SK-N-SH (cell line): ENCODE results near the gene SLC15A1.

Source experiments
- CHD2 ChIP-seq: fragments of 150-350 bp; IDR thresholded peaks from 2 replicates; pipeline ENCODE4 v1.6.1; 2018; ENCODE audit warnings: low read length; ENCODE audit not compliant: partially characterized antibody
- EP300 ChIP-seq, 2 experiments: IDR thresholded peaks; 2 replicates each; pipeline versions ENCODE4 v1.4.0 to v1.6.1; 2012; ENCODE audit warnings: borderline replicate concordance in 1 of 2, low read depth in 1 of 2, low read length in 1 of 2
- FOXJ3 ChIP-seq: sonication (generic); formaldehyde crosslinking; IDR thresholded peaks from 2 replicates; pipeline ENCODE4 v1.5.1; 2020; ENCODE audit warnings: mild to moderate bottlenecking, missing genetic modification reagents
- POLR2AphosphoS5 ChIP-seq: IDR thresholded peaks from 2 replicates; pipeline ENCODE4 v1.6.1; 2012; ENCODE audit warnings: low read depth, low read length
- RFX5 ChIP-seq: IDR thresholded peaks from 2 replicates; pipeline ENCODE4 v1.6.1; 2012; ENCODE audit warnings: mild to moderate bottlenecking, improper control_type of control experiment, low read length
- SMC3 ChIP-seq: IDR thresholded peaks from 2 replicates; pipeline ENCODE4 v1.6.1; 2012; ENCODE audit warnings: low read depth, low read length, improper control_type of control experiment
- TAF1 ChIP-seq: IDR thresholded peaks from 2 replicates; pipeline ENCODE4 v1.6.1; 2012; ENCODE audit warnings: low read depth, mild to moderate bottlenecking, low read length, moderate library complexity, borderline replicate concordance
- TF ChIP-seq, protein P1 (sequence below): fragments of 200-600 bp; sonication (generic); IDR thresholded peaks from 2 replicates; pipeline ENCODE4 v1.6.1; 2017; ENCODE audit warnings: antibody characterized with exemption, mild to moderate bottlenecking, moderate library complexity
- TF ChIP-seq, protein P2 (sequence below): IDR thresholded peaks from 2 replicates; pipeline ENCODE4 v1.6.1; 2012; ENCODE audit warnings: mild to moderate bottlenecking, low read depth, low read length, moderate library complexity
- TF ChIP-seq, protein P3 (sequence below): fragments of 150-350 bp; IDR thresholded peaks from 2 replicates; pipeline ENCODE4 v1.6.1; 2016; ENCODE audit warnings: mild to moderate bottlenecking, low read depth, low read length
- TF ChIP-seq, protein P4 (sequence below): IDR thresholded peaks from 2 replicates; pipeline ENCODE4; 2012
- TF ChIP-seq, protein P5 (sequence below): IDR thresholded peaks from 2 replicates; pipeline ENCODE4 v1.4.0; 2012; ENCODE audit warnings: low read depth

DNA sequence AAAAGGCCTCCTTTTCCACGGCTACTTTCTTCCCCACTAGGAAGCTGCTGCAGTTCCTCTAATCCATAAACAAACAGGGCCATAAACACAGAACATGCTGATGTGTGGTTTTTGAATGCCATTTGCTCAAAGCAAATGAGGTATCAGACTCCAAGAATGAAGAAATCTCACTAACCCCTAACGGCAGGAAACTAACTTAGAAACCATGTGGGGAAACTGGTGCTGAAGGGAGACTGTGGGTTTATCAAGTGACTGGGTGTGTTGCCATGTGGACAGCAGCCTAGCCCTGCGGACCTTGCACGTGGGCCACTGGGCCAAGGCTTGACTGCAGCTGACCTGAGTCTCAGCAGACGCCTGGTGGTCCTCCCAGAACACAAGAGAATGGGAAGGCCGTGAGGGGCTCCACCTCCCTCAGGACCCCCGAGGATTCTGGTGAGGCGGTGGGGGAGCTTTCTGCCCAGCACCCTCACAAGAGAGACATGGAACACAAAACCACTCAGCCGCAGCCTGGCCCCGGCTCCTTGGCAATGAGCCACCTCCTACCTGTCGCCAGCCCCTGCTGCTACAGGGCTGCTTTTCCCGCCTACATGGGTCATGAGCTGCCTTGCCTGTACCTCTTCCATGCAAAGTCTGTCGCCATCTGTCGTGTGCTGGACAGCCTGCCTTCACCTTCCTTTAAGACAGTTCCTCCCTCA lies 10.6 kb downstream of the SLC15A1 start:
- TF ChIP-seq, protein P1, sequence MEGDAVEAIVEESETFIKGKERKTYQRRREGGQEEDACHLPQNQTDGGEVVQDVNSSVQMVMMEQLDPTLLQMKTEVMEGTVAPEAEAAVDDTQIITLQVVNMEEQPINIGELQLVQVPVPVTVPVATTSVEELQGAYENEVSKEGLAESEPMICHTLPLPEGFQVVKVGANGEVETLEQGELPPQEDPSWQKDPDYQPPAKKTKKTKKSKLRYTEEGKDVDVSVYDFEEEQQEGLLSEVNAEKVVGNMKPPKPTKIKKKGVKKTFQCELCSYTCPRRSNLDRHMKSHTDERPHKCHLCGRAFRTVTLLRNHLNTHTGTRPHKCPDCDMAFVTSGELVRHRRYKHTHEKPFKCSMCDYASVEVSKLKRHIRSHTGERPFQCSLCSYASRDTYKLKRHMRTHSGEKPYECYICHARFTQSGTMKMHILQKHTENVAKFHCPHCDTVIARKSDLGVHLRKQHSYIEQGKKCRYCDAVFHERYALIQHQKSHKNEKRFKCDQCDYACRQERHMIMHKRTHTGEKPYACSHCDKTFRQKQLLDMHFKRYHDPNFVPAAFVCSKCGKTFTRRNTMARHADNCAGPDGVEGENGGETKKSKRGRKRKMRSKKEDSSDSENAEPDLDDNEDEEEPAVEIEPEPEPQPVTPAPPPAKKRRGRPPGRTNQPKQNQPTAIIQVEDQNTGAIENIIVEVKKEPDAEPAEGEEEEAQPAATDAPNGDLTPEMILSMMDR, result no peak
- TF ChIP-seq, protein P2, sequence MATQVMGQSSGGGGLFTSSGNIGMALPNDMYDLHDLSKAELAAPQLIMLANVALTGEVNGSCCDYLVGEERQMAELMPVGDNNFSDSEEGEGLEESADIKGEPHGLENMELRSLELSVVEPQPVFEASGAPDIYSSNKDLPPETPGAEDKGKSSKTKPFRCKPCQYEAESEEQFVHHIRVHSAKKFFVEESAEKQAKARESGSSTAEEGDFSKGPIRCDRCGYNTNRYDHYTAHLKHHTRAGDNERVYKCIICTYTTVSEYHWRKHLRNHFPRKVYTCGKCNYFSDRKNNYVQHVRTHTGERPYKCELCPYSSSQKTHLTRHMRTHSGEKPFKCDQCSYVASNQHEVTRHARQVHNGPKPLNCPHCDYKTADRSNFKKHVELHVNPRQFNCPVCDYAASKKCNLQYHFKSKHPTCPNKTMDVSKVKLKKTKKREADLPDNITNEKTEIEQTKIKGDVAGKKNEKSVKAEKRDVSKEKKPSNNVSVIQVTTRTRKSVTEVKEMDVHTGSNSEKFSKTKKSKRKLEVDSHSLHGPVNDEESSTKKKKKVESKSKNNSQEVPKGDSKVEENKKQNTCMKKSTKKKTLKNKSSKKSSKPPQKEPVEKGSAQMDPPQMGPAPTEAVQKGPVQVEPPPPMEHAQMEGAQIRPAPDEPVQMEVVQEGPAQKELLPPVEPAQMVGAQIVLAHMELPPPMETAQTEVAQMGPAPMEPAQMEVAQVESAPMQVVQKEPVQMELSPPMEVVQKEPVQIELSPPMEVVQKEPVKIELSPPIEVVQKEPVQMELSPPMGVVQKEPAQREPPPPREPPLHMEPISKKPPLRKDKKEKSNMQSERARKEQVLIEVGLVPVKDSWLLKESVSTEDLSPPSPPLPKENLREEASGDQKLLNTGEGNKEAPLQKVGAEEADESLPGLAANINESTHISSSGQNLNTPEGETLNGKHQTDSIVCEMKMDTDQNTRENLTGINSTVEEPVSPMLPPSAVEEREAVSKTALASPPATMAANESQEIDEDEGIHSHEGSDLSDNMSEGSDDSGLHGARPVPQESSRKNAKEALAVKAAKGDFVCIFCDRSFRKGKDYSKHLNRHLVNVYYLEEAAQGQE, result no peak
- TF ChIP-seq TAF1, result no peak
- TF ChIP-seq, protein P3, sequence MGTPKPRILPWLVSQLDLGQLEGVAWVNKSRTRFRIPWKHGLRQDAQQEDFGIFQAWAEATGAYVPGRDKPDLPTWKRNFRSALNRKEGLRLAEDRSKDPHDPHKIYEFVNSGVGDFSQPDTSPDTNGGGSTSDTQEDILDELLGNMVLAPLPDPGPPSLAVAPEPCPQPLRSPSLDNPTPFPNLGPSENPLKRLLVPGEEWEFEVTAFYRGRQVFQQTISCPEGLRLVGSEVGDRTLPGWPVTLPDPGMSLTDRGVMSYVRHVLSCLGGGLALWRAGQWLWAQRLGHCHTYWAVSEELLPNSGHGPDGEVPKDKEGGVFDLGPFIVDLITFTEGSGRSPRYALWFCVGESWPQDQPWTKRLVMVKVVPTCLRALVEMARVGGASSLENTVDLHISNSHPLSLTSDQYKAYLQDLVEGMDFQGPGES, result no peak
- no peak for TF ChIP-seq CHD2
- TF ChIP-seq SMC3, result no peak
- no peak for TF ChIP-seq POLR2AphosphoS5
- no peak for TF ChIP-seq EP300 (IDR thresholded peaks at IDR 0.05; ENCODE audit: borderline replicate concordance in 1 of 2, low read depth in 1 of 2, low read length in 1 of 2)
- TF ChIP-seq, protein P4, sequence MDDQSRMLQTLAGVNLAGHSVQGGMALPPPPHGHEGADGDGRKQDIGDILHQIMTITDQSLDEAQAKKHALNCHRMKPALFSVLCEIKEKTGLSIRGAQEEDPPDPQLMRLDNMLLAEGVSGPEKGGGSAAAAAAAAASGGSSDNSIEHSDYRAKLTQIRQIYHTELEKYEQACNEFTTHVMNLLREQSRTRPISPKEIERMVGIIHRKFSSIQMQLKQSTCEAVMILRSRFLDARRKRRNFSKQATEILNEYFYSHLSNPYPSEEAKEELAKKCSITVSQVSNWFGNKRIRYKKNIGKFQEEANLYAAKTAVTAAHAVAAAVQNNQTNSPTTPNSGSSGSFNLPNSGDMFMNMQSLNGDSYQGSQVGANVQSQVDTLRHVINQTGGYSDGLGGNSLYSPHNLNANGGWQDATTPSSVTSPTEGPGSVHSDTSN, result no peak
- TF ChIP-seq FOXJ3 (CRISPR knock-in tag), result no peak
- TF ChIP-seq, protein P5, sequence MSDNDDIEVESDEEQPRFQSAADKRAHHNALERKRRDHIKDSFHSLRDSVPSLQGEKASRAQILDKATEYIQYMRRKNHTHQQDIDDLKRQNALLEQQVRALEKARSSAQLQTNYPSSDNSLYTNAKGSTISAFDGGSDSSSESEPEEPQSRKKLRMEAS, result no peak
- no peak for TF ChIP-seq RFX5
